ENCODE measurements around the gene CNDP2.

The CNDP2 gene

DNA sequence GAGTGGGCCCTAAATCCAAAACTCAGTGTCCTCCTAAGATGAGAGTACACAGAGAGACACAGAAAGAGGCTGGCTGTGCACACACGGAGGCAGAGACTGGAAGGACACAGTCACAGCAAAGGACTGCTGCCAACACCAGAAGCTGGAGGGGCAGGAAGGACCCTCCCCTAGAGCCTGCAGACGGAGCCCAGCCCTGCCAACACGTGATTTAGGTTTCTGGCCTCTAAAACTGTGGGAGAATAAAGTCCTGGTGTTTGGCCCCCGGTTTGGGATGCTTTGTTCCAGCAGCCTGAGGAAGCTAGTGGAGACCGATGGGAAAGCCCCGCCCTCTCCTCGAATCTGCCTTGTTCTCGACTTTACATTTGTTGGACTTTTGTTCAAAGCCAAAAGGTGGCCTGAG is 48.7 kb downstream of the CNDP2 start:
- TF ChIP-seq ESRRG (CRISPR knock-in tag; IDR thresholded peaks at IDR 0.05) (no peak), GLIS3 (CRISPR knock-in tag; IDR thresholded peaks at IDR 0.05) (no peak), PPARA (CRISPR knock-in tag; IDR thresholded peaks at IDR 0.05; ENCODE audit: borderline replicate concordance) (no peak), POU6F1 (CRISPR knock-in tag; IDR thresholded peaks at IDR 0.05; ENCODE audit: borderline replicate concordance, low read depth) (no peak), ARNTL (CRISPR knock-in tag; IDR thresholded peaks at IDR 0.05; ENCODE audit: borderline replicate concordance, low read depth) (no peak)
- ATAC-seq = no peak

- no peak for TF ChIP-seq ZFP3 (CRISPR knock-in tag; IDR thresholded peaks at IDR 0.05)
- TF ChIP-seq, protein P1, sequence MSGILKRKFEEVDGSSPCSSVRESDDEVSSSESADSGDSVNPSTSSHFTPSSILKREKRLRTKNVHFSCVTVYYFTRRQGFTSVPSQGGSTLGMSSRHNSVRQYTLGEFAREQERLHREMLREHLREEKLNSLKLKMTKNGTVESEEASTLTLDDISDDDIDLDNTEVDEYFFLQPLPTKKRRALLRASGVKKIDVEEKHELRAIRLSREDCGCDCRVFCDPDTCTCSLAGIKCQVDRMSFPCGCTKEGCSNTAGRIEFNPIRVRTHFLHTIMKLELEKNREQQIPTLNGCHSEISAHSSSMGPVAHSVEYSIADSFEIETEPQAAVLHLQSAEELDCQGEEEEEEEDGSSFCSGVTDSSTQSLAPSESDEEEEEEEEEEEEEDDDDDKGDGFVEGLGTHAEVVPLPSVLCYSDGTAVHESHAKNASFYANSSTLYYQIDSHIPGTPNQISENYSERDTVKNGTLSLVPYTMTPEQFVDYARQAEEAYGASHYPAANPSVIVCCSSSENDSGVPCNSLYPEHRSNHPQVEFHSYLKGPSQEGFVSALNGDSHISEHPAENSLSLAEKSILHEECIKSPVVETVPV (CRISPR knock-in tag; IDR thresholded peaks at IDR 0.05) = no peak
- TF ChIP-seq CSDC2 (CRISPR knock-in tag; IDR thresholded peaks at IDR 0.05) = no peak
- no peak for TF ChIP-seq ESRRG (CRISPR knock-in tag; IDR thresholded peaks at IDR 0.05)
- TF ChIP-seq ZNF70 (CRISPR knock-in tag; IDR thresholded peaks at IDR 0.05) = no peak
- no peak for TF ChIP-seq SNAI2 (CRISPR knock-in tag; IDR thresholded peaks at IDR 0.05)
- TF ChIP-seq RARB (CRISPR knock-in tag; IDR thresholded peaks at IDR 0.05) = no peak
- ATAC-seq = no peak
Observed at GRCh38 chr18:74546007-74546406, 49.8 kb downstream of the CNDP2 start.

- peak; percentile 44 for ATAC-seq
- TF ChIP-seq ESRRG (CRISPR knock-in tag; IDR thresholded peaks at IDR 0.05) = no peak
- no peak for TF ChIP-seq BACH2 (CRISPR knock-in tag; IDR thresholded peaks at IDR 0.05; ENCODE audit: borderline replicate concordance)
- no peak for TF ChIP-seq POU6F1 (CRISPR knock-in tag; IDR thresholded peaks at IDR 0.05; ENCODE audit: borderline replicate concordance, low read depth)
- TF ChIP-seq GLIS3 (CRISPR knock-in tag; IDR thresholded peaks at IDR 0.05) = no peak
- TF ChIP-seq, protein P1 (CRISPR knock-in tag; IDR thresholded peaks at IDR 0.05) = no peak
- TF ChIP-seq CSDC2 (CRISPR knock-in tag; IDR thresholded peaks at IDR 0.05) = no peak
- no peak for TF ChIP-seq ZFP30 (CRISPR knock-in tag; IDR thresholded peaks at IDR 0.05)
- no peak for TF ChIP-seq OSR1 (CRISPR knock-in tag; IDR thresholded peaks at IDR 0.05)
- TF ChIP-seq, protein P2, sequence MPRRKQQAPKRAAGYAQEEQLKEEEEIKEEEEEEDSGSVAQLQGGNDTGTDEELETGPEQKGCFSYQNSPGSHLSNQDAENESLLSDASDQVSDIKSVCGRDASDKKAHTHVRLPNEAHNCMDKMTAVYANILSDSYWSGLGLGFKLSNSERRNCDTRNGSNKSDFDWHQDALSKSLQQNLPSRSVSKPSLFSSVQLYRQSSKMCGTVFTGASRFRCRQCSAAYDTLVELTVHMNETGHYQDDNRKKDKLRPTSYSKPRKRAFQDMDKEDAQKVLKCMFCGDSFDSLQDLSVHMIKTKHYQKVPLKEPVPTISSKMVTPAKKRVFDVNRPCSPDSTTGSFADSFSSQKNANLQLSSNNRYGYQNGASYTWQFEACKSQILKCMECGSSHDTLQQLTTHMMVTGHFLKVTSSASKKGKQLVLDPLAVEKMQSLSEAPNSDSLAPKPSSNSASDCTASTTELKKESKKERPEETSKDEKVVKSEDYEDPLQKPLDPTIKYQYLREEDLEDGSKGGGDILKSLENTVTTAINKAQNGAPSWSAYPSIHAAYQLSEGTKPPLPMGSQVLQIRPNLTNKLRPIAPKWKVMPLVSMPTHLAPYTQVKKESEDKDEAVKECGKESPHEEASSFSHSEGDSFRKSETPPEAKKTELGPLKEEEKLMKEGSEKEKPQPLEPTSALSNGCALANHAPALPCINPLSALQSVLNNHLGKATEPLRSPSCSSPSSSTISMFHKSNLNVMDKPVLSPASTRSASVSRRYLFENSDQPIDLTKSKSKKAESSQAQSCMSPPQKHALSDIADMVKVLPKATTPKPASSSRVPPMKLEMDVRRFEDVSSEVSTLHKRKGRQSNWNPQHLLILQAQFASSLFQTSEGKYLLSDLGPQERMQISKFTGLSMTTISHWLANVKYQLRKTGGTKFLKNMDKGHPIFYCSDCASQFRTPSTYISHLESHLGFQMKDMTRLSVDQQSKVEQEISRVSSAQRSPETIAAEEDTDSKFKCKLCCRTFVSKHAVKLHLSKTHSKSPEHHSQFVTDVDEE (CRISPR knock-in tag; IDR thresholded peaks at IDR 0.05) = no peak
- TF ChIP-seq ZNF565 (CRISPR knock-in tag; conservative IDR thresholded peaks at IDR 0.05; ENCODE audit: low read depth) = no peak
- no peak for TF ChIP-seq RARB (CRISPR knock-in tag; IDR thresholded peaks at IDR 0.05)
- no peak for TF ChIP-seq SNAI2 (CRISPR knock-in tag; IDR thresholded peaks at IDR 0.05)
- TF ChIP-seq ARNTL (CRISPR knock-in tag; IDR thresholded peaks at IDR 0.05; ENCODE audit: borderline replicate concordance, low read depth) = no peak
- TF ChIP-seq TCF4 (CRISPR knock-in tag; IDR thresholded peaks at IDR 0.05; ENCODE audit: borderline replicate concordance) = no peak
- TF ChIP-seq ZFP3 (CRISPR knock-in tag; IDR thresholded peaks at IDR 0.05) = no peak
- no peak for TF ChIP-seq ZNF70 (CRISPR knock-in tag; IDR thresholded peaks at IDR 0.05)
- no peak for TF ChIP-seq TOX (CRISPR knock-in tag; IDR thresholded peaks at IDR 0.05; ENCODE audit: borderline replicate concordance)
- TF ChIP-seq ZNF8 (CRISPR knock-in tag; IDR thresholded peaks at IDR 0.05) = no peak
- TF ChIP-seq ZC3H10 (CRISPR knock-in tag; IDR thresholded peaks at IDR 0.05) = no peak
Observed at GRCh38 chr18:74546751-74547530, 50.8 kb downstream of the CNDP2 start.

All from SK-N-SH treated with all-trans-retinoic acid at 6 μM for 48 hours (cell line).